Measurements from ENCODE around the gene NEK9. TPM values are rescaled to one million over a fixed set of nuclear protein-coding genes. Genes with fewer than 3 reads are reported as not detected.

NEK9 gene
- total and polyA plus RNA-seq, 4 donors: 13.4 to 46.0 (median 29.8) TPM

DNA sequence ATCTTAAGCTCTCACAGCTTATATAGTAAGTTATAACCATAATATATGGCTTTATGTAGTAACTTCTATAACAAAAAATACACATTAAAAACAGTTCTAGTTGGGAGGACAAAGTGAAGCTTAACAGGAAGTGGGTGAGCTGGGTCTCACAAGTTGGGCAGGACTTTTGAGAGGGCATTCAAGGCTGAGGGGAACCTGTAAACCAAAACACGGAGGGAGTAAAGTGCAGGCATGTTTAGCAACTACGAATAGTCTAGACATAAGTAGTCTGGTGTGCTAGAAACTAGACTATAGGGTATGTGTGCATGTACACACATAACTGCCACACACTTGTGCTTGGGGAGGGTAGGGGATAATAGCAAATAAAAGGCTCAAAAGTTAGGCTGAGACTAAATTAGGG is 14.2 kb upstream of the NEK9 start:
- no peaks in the 10 kb centered on the region for H3K27me3 ChIP-seq (ENCODE audit: control insufficient read depth in 4 of 4, insufficient read depth in 4 of 4, low read length in 3 of 4)
- no peak for DNase-seq (ENCODE audit: low spot score)
- WGBS: 55% methylated on average over 2 of the region's 2 CpGs
- peaks cover 0 to 4% (median 2%) of the 10 kb centered on the region in 4 donors for H3K4me1 ChIP-seq (ENCODE audit: control insufficient read depth in 4 of 4, insufficient read depth in 4 of 4, low read length in 3 of 4)
- peaks cover 0 to 4% (median 2%) of the 10 kb centered on the region in 4 donors for H3K36me3 ChIP-seq (ENCODE audit: control insufficient read depth in 4 of 4, insufficient read depth in 3 of 4, low read depth in 1 of 4, low read length in 3 of 4)
- no peak overlapping the region for H3K27ac ChIP-seq (ENCODE audit: low read depth in 1 of 2, low read length in 2 of 2)
- no peak overlapping the region for H3K4me3 ChIP-seq (ENCODE audit: low read depth in 1 of 3, low read length in 3 of 3)
- no peak for TF ChIP-seq FOXA1 (IDR thresholded peaks at IDR 0.05)
- no peak overlapping the region for H3K9ac ChIP-seq (ENCODE audit: low read depth in 1 of 2, low read length in 2 of 2)
- no peaks in the 10 kb centered on the region for H3K9me3 ChIP-seq (ENCODE audit: control insufficient read depth in 4 of 4, low read length in 3 of 4)

DNA sequence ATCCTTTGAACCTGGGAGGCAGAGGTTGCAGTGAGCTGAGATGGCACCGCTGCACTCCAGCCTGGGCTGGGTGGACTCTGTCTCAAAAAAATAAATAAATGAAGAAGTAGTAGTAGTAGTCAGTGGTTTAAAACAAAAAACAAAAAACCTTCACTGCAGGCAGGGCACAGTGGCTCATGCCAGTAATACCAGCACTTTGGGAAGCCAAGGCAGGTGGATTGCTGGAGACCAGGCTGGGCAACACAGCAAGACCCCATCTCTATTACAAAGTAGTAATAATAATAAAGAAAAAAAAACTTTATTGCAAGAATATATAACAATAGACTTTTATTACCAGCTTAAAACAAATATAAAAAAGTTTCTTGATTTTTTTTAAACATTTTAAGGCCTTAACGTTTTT is 13.8 kb upstream of the NEK9 start:
- H3K36me3 ChIP-seq (ENCODE audit: control insufficient read depth in 4 of 4, insufficient read depth in 3 of 4, low read depth in 1 of 4, low read length in 3 of 4): peaks cover 0 to 4% (median 3%) of the 10 kb centered on the region in 4 donors
- TF ChIP-seq RXRA (IDR thresholded peaks at IDR 0.05): no peak
- TF ChIP-seq EGR1 (IDR thresholded peaks at IDR 0.05; ENCODE audit: low read depth in 2 of 2): no peak
- TF ChIP-seq YY1 (IDR thresholded peaks at IDR 0.05): no peak
- peaks cover 0 to 4% (median 2%) of the 10 kb centered on the region in 4 donors for H3K4me1 ChIP-seq (ENCODE audit: control insufficient read depth in 4 of 4, insufficient read depth in 4 of 4, low read length in 3 of 4)
- no peak for DNase-seq (ENCODE audit: low spot score)
- H3K27me3 ChIP-seq (ENCODE audit: control insufficient read depth in 4 of 4, insufficient read depth in 4 of 4, low read length in 3 of 4): no peaks in the 10 kb centered on the region
- 84% methylated on average over 2 of the region's 2 CpGs for WGBS
- H3K9ac ChIP-seq (ENCODE audit: low read depth in 1 of 2, low read length in 2 of 2): no peak overlapping the region
- H3K27ac ChIP-seq (ENCODE audit: low read depth in 1 of 2, low read length in 2 of 2): no peak overlapping the region
- no peaks in the 10 kb centered on the region for H3K9me3 ChIP-seq (ENCODE audit: control insufficient read depth in 4 of 4, low read length in 3 of 4)
- H3K4me3 ChIP-seq (ENCODE audit: low read depth in 1 of 3, low read length in 3 of 3): no peak overlapping the region

DNA sequence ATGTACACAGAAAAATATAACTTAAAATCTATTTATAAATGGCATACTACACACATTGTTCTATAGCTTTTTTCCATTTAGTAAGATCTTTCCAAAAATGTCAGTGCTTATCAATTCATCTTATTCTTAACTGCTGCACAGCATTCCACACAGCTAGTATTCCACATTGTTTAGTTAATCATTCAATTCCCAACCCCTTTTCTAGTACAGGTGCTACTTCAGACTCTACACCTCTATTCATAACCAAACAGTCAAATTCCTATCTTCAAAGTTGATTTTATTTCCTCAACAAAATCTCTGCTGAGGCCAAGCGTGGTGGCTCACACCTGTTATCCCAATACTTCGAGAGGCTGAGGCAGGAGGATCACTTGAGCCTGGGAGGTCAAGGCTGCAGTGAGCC is 12.3 kb upstream of the NEK9 start:
- H3K4me3 ChIP-seq (ENCODE audit: low read depth in 1 of 3, low read length in 3 of 3): no peak overlapping the region
- DNase-seq (ENCODE audit: low spot score): no peak
- H3K9ac ChIP-seq (ENCODE audit: low read depth in 1 of 2, low read length in 2 of 2): peak overlapping the region in 1 of 2 donors; percentile 51
- H3K27me3 ChIP-seq (ENCODE audit: control insufficient read depth in 4 of 4, insufficient read depth in 4 of 4, low read length in 3 of 4): no peaks in the 10 kb centered on the region
- H3K4me1 ChIP-seq (ENCODE audit: control insufficient read depth in 4 of 4, insufficient read depth in 4 of 4, low read length in 3 of 4): peaks cover 0 to 1% (median 0%) of the 10 kb centered on the region in 4 donors
- H3K9me3 ChIP-seq (ENCODE audit: control insufficient read depth in 4 of 4, low read length in 3 of 4): no peaks in the 10 kb centered on the region
- 92% methylated on average over 2 of the region's 2 CpGs for WGBS
- TF ChIP-seq JUND (IDR thresholded peaks at IDR 0.05): no peak
- no peak for TF ChIP-seq FOXA1 (IDR thresholded peaks at IDR 0.05)
- no peak for TF ChIP-seq NR2F2 (IDR thresholded peaks at IDR 0.05)
- TF ChIP-seq HNF4G (IDR thresholded peaks at IDR 0.05): no peak
- TF ChIP-seq, protein P1, sequence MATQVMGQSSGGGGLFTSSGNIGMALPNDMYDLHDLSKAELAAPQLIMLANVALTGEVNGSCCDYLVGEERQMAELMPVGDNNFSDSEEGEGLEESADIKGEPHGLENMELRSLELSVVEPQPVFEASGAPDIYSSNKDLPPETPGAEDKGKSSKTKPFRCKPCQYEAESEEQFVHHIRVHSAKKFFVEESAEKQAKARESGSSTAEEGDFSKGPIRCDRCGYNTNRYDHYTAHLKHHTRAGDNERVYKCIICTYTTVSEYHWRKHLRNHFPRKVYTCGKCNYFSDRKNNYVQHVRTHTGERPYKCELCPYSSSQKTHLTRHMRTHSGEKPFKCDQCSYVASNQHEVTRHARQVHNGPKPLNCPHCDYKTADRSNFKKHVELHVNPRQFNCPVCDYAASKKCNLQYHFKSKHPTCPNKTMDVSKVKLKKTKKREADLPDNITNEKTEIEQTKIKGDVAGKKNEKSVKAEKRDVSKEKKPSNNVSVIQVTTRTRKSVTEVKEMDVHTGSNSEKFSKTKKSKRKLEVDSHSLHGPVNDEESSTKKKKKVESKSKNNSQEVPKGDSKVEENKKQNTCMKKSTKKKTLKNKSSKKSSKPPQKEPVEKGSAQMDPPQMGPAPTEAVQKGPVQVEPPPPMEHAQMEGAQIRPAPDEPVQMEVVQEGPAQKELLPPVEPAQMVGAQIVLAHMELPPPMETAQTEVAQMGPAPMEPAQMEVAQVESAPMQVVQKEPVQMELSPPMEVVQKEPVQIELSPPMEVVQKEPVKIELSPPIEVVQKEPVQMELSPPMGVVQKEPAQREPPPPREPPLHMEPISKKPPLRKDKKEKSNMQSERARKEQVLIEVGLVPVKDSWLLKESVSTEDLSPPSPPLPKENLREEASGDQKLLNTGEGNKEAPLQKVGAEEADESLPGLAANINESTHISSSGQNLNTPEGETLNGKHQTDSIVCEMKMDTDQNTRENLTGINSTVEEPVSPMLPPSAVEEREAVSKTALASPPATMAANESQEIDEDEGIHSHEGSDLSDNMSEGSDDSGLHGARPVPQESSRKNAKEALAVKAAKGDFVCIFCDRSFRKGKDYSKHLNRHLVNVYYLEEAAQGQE (IDR thresholded peaks at IDR 0.05): no peak
- no peak for TF ChIP-seq HNF4A (conservative IDR thresholded peaks at IDR 0.05)
- TF ChIP-seq, protein P2, sequence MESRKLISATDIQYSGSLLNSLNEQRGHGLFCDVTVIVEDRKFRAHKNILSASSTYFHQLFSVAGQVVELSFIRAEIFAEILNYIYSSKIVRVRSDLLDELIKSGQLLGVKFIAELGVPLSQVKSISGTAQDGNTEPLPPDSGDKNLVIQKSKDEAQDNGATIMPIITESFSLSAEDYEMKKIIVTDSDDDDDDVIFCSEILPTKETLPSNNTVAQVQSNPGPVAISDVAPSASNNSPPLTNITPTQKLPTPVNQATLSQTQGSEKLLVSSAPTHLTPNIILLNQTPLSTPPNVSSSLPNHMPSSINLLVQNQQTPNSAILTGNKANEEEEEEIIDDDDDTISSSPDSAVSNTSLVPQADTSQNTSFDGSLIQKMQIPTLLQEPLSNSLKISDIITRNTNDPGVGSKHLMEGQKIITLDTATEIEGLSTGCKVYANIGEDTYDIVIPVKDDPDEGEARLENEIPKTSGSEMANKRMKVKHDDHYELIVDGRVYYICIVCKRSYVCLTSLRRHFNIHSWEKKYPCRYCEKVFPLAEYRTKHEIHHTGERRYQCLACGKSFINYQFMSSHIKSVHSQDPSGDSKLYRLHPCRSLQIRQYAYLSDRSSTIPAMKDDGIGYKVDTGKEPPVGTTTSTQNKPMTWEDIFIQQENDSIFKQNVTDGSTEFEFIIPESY (IDR thresholded peaks at IDR 0.05): no peak
- TF ChIP-seq YY1 (IDR thresholded peaks at IDR 0.05): no peak
- H3K27ac ChIP-seq (ENCODE audit: low read depth in 1 of 2, low read length in 2 of 2): no peak overlapping the region
- H3K36me3 ChIP-seq (ENCODE audit: control insufficient read depth in 4 of 4, insufficient read depth in 3 of 4, low read depth in 1 of 4, low read length in 3 of 4): peaks cover 6 to 16% (median 10%) of the 10 kb centered on the region in 4 donors
